Stimulated activated CD8-positive, alpha-beta memory T cell treated with anti-CD3 and anti-CD28 coated beads, Interleukin-2, amount 100 ng/mL, for 48 hours (primary cell): ENCODE measurements around the gene IQCB1.
"Not testable (repeated sequence)": the region's sequence is repeated elsewhere in the genome, so short reads cannot be mapped to it uniquely, and the experiment has no call there.

Source experiments
- DNase-seq, 2 donors: peaks; one replicate each; pipeline ENCODE4 v3.0.0-alpha.2; 2020; ENCODE audit warnings: low read depth in 2 of 2

IQCB1 gene

DNA sequence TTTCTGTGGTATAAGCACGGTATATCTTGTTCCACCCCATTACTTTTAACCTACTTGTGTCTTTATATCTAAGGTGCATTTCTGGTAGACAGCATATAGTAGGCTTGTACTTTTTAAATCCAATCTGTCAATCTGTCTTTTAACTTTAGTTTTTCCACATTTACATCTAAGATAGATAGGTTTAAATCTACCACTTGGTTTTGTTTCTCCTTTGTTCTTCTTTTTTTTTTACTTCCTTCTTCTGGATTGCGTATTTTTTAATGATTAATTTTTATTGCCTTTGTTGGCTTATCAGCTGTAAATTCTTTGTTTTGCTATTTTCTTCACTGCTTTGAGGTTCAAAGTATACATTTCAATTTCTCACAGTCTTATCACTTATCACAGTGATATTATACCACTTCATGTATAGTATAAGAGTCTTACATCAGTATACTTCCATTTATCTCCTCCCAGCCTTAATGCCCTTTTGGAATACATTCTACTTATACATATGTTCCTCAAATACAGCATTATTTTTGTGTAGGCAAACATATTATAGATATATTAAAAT, 31.0 kb downstream of the IQCB1 start:
- DNase-seq, result no peak

DNA sequence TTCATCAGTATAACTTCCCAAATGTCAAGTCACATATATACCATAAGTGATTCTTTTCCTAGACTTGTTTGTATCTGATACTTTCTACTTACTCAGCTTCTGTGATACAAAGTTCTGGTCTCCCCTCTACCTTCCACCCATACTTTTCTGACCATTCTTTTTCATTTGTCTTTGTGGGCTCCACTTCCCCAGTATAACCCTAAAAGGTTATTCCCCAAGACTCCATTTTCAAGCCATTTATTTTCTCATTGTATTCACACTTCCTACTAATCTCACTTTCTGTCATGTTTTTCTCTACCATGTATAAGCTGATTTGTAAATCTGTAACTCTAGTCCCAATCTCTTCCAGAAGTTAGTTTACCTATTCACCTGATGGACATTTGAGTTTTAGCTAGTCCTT, 34.0 kb downstream of the IQCB1 start:
- DNase-seq, result no peak

DNA sequence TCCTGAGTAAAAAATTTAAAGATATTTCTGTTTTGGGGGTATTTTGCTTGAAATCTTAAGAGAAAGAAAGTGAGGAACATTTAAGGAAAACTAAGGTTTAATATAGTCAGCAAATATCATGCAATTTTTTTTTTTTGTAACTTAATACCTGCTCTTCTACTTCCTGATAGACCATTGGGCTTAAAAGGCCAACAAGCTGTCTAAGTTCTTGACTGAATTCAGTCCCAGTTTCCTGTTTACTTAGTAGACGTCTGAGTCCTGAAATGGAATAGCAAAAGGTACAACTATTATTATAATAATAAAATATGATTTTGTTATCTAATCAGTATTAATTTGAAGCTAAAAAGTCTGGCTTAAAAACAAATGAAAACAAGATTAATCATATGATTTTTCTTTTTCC, 37.9 kb downstream of the IQCB1 start:
- DNase-seq, result no peak

DNA sequence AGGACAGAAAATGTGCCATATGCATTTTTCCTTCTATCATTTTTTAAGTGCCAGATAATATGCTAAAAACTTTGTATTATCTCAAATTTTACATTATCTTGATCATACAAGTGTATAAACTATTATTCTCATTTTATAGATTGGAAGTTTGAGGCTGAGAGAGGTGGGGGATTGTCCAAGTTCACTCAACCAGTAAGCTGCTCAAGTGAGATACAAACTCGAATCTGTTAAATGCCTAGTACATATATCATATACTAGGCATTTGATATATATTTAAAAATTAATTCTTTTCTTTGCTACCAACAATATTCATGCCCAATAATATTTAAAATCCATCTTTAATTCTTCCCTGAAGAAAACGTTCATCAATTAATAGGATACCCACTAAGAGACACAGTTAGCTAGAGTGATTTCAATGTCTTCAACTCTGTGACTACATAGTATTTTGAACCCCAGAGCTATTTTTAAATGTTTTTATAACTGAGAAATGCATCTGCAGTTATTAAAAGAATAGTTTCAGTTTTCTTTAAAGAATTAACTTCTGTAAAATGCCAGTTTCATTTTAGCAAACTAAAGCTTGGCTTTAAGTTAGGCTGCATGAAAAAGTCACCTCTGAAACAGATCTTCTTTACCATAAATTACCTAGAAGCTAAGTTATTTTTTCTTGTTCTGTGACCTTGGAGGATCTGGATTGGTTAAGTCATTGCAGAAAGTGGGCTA, 40.4 kb downstream of the IQCB1 start:
- DNase-seq, result no peak

DNA sequence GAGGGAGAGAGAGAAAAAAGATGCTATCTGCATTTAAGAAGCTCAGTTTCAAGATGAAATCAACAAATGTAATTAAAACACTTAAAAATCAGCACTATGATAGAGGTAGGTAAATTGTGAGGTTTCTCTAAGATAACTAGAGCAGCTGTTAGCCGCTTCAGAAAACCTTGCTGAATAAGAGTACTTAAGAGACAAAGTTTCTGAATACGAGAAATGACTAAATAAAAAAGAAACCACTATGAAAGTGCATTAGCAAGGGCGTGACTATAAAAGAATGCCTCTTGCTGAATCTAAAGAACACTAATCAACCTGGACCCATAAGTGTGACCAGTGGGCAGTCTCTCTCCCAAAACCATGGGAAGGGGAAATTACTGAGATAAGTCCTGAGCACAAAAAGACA, 41.8 kb downstream of the IQCB1 start:
- no peak for DNase-seq

DNA sequence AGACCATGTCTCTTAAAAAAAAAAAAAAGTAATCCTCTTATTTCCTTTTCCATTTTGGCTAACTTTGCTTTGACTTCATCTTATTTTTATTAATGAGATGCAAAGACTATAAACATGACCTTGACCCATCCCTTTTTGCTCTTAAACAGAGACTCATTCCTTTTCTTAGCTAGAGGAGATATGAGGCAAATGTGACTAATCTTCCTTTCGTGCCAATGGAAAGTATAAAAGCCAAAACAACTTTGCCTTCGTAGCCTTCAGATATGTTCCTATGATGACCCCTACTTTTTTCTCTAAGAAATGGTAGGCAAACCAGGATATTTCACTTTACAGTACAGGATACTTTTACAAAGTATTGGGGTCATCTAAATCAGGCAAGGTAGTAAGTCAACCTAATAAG, 48.4 kb downstream of the IQCB1 start:
- DNase-seq, result no peak

DNA sequence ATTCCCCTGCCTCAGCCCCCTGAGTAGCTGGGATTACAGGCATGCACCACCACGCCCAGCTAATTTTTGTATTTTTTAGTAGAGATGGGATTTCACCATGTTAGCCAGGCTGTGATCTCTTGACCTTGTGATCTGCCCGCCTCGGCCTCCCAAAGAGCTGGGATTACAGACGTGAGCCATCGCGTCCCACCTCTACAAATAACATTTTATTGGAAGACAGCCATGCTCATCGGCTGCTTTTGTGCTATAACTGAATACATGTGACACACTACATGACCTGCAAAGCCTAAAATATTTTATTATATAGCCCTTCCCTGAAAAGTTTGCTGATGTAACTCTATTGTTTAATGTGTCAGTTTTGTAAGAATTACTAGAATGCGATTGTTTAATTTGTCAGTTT, 52.1 kb downstream of the IQCB1 start:
- DNase-seq, result not testable (repeated sequence)

DNA sequence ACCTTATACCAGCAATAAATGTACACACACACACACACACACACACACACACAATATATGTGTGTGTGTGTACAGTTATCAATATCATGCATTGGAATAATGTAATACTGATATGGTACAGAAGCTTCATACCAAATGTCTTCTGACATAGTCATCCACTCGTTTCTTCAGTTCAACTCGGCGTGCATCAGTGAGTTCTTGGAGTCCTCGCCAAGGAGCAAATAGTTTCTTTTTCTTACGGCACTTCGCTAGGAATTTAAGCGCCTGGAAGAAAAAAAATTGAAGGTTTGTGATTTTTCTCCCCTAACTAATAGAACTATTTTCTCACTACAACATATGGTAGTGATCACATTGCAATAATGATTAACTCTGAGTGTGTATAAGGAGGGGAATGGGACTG, 53.2 kb downstream of the IQCB1 start:
- no peak for DNase-seq

DNA sequence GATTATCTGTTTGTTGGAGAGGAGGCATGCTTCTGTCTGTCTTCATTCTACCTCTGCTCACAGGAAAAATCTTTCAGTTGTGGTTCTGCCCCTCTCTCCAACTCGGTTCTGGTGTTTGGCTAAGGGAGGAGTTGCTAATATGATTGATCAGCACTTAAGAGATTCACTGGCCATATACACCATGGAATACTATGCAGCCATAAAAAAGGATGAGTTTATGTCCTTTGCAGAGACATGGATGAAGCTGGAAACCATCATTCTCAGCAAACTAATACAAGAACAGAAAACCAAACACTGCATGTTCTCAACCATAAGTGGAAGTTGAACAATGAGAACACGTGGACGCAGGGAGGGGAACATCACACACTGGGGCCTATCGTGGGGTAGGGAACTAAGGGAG, 59.8 kb downstream of the IQCB1 start:
- not testable (repeated sequence) for DNase-seq

DNA sequence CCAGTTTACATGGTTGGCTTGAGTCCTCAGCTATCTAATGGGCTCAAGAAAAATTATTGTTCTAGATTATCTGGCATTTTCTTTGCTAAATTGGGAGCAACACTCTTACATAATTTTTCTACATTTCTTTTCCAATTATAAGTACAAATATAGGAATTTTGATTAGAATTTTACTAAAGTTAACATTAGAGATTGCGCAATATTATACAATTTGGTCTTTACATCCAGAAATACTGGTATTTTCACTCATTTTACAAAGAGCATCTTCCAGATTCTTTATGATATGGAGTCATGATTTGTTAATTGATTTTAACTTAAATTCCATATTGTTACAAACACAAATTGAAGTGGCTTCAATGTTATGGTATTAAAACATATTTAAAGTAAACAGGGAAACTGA, 65.6 kb downstream of the IQCB1 start:
- DNase-seq, result no peak

DNA sequence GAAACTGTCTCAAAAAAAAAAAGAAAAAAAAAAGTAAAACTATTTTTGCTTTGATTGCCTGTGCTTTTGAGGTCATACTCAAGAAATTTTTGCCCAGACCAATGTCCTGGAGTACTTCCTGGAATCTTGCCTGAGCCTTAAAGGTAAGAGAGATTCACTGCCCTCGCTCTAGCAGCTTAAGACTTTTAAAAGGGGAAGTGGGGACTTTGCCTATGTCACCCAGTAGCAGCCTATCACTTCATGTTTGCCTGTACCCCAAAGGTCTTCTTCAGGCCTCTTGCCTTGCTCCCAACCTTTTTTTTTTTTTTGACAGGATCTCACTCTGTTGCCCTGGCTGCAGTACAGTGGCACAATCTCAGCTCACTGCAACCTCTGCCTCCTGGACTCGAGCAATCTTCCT, 66.4 kb downstream of the IQCB1 start:
- no peak for DNase-seq

DNA sequence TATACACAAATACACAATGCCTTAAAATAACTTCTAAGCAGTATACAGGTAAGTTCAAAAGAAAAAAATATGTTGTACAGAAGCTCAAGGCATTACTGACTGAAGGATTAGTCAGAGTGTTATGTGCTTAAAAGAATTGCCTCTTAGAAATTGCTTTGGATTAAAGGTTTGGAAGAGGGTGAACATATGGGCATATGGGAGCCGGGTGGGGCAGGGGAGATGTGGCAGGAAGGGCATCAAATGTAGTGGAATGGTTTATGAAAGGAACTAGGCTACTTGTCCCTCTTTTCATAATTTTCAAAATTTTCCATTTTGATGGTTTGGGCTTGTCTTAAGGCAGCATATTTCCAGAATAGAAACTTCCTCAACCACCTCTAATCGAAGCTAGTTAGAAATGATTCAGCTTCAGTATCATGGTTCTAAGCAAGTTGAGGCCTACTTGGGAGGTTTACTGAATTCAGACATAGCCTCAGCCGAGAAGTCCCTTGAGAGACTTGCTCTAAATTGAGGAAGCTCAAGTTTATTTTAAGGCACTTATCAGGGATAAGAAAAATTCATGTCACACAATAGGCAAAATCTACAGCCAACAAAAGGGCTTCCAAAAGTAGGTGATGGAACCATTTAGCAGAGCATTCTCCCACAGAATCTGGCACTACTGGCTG, 75.2 kb downstream of the IQCB1 start:
- DNase-seq, result no peak

DNA sequence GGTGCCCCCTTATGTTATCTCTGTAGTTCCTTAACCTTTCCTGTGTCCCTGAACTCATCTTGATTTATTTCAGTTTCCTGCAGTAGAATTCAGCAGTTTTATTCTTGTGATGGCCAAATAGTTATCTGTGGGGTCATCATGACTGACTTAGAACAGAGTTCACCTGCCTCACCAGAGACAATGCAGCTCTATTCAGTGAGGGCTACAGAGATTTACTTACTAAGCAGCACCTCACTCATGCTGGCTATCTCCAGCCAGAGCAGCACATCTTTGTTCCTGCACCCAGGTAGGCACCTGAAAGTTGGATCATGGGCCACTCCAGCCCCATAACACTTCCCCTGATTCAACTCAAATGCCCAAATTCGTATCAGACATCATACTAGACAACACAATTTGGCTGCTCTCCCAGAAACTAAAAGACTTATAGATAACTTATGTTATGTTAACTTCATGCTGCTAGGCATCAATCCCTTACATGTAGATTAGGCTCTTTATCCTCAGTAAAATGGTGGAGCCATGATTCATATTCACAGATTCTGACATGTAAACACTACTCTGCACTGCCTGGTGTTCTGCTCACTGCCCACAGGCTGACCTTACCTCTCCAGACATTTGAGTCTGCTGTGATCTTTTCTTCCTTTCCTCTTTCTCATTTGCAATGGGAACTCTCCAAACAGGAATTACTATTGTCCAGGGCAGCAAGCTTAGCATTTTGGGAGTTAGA, 76.0 kb downstream of the IQCB1 start:
- no peak for DNase-seq

DNA sequence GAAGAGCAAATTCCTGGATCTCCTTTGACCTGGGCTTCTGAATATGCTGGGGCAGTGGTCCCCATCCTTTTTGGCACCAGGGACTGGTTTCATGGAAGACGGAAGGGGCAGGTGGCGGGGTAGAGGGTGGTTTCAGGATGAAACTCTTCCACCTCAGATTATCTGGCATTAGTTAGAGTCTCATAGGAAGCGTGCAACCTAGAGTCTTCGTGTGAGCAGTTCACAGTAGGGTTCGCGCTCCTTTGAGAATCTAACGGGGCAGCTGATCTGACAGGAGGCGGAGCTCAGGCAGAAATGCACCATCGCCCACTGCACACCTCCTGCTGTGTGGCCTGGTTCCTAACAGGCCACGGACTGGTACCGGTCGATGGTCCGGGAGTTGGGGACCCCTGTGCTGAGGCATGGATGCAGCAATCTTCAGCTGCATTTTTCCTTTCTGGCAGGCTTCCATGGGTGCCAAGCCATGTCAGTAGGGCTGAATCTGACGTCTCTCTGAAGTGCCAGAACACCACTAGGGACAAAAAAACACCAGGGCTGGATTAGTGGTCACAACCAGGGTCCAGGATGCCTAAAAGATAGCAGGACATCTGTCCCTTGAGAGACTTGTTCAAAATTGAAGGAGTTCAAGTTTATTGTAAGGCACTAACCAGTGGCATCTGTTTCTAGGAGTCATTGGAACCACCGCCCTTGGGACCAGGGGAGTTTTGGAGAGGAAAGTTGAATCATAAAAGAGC, 76.9 kb downstream of the IQCB1 start:
- no peak for DNase-seq

DNA sequence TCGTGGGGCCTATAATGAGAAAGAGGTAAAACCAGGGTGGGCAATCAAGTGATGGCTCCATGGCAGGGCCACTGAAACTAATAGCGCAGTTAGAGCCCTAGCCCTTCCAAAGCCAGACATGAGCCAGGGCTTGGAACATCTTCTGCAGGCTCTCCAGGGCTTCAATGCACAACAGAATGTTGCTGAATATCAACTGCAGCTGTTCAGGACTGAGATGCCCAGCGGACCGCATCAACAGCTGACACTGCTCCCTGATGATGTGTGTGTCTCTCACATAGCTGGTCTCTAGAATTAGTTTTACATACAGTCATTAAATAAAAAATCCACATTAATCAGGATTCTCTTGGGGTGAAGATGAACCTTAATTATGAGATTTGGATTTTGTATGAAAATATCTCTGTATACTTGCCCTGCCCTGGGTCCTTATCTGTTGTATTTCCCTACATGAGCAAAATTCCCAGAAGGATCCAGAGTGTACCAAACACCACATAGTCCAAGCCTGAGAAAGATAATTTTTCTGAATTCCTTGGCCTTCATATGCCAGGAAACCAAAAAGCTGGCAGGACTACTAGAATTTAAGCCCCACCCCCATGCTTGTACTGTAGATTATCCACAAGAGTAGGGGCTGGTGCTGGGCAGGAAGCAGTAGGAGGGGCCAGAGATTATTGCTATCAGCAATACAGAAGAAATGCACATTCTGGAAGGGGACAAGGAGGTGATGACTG, 77.6 kb downstream of the IQCB1 start:
- DNase-seq, result no peak

DNA sequence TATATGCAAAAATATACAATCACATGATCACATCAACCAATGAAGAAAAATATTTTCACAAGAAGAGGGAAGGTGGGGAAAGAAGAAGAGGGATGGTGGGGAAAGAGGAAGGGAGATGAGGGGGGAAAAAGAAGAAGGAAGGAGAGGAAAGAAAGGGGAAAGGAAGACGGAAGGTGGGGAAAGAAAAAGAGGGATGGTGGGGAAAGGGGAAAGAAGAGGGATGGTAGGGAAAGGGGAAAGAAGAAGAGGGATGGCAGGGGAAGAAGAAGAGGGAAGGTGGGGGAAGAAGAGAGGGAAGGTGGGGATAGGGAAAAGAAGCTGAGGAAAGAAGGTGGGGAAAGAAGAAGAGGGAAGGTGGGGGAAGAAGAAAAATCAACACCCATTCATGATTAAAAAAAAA, 82.1 kb downstream of the IQCB1 start:
- DNase-seq, result no peak

DNA sequence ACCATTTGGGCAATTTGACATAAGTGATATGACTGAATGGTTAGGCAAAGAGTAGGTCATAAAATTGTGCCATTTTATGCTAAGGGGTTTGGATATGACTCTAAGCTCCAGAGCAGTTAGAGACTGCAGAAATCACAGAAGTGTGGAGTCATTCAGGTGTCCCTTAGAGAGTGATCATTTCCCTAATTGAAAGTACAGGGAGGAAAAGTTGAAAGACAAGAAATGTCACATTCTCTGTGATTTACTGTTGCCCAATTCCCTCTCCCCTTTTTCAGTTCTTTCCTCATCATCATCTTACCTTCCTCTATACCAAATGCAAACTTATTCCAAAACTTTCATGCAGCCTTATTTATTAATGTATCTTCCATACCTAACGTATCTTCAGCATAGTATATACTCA, 82.6 kb downstream of the IQCB1 start:
- DNase-seq, result no peak

DNA sequence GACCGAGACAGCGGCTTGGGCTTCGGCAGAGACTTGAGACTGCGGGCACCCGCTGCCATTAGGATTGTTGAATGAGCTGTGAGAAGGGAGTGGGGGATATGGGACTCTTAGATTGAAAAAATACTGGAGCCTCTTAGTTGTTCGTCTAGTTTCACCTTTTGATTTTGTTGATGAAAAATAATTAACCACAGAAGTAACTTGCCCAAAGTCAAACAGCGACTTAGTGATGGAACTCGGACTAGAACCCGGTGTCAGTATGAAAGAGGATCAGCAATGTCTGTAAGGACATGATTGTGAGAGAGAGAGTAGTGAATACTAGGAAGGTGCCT, 84.8 kb downstream of the IQCB1 start:
- DNase-seq, result no peak

DNA sequence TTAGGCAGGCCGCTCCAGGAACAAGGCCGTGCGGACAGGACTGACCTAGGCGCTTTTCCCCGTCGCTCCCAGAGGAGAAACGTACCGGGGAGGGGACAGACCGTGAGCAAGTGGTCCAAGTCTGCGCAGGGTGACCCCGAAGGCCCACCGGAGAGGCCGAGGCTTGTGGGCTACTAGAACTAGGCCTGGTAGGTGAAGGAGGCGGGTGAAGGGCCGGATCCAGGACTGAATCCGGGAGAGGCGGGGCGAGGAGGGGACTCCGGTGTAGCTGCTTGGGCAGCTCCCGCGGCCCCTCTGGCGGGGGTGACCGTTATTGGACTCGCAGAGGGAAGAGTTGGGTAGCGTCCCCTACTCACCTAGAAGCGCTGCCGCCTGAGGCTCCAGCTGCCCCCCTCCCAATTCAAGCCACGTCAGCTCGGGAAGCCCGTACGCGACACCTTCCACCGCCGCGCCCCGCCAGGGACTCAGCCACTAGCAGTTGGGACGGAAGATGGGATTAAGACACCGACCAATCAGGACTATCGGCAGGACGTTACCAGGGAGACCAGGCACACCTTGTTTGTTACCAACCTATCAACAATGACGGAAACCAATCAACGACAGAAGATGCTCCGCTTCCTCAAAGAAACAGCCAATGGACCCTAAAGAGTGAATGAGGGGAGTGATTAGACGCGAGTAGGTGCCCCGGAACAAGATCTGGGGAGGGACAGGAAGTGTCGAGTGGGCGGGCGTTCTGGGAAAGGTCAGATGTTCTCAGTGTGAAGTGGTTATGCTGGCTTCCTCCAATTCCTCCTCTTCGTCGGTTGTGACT, 85.4 kb downstream of the IQCB1 start, which contains the start of gene GOLGB1:
TSS of gene GOLGB1 (minus strand) at position 466 of the 811 bp plus-strand sequence. CDS start 18,770 bp downstream, outside the sequence.
- peak; percentile 78 to 89 for DNase-seq

DNA sequence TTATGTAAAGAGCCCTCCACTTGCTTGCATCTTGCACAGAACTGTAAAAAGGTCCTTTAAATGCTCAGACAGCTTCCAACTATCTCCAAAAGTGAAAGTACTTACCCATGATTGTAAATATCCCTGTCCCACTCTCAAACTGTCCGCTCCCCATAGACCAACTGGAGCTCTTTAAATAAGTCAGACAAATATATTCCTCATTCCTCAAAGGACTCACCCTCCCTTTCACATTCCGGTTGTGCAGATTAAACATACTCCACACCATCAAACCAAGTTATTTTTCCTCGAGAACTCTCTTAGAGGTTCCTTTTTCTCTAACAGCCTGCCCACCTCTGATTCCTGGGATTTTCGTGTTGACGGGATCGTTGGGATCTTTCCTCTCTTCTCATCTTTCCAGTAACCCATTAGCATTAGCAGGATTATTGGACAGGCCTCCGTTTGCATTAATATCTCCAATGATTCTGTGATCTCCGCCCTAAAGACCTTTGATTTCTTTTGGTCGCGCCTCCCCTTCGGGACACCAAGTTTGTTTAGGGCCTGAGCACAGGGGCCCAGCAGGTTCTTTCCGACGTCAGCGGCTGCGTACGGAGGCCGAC, 86.1 kb downstream of the IQCB1 start:
- peak in 1 of 2 donors; percentile 15 for DNase-seq
